ENCODE results near the gene HMG20A. TPM values are rescaled to one million over a fixed set of nuclear protein-coding genes. Genes with fewer than 3 reads are reported as not detected.

HMG20A gene
- total and polyA plus RNA-seq, 10 of the 15 experiments (the other 5 are each of a cell fraction or from before 2014, with no cell fraction given): 30.0 to 98.7 (median 46.8) TPM

DNA sequence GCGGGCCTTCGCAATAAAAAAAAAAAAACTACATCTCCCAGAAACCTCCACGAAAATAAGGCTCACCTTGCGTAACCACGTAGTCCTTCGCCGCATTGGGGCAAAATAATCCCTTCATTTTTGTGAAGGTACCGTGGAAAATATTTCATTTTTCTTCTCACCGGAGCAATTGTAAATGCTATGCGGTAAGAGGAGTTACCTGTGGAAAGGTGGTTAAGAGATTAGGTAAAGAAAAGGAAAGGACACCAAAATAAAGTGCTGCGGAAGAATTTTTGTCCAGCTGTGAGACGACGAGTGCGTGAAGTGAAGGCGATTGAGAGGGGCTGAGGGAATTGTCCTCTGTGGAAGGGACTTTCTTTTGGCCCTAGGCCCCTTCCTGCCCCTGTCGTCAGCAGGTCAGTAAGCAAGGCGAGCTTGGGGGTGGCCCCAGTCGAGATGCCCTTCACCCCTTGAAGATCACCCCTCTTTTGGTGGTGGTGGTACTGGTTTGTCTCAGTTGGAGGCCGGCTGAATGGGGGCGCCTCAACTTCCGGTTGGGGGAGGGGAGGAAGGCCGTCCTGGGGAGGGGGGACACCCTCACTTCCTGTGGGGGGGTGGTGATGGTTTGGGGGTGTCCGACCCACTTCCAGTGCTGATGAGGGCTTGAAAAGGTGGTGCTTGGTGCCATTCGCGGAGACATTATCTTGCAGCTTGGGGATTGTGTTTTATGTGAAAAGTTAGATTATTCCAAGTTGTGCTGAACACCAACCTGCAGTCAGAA is at the start of gene HMG20A (continued):
- no peak for TF ChIP-seq ZBED1 (IDR thresholded peaks at IDR 0.05; ENCODE audit: borderline replicate concordance)
- TF ChIP-seq, protein P1, sequence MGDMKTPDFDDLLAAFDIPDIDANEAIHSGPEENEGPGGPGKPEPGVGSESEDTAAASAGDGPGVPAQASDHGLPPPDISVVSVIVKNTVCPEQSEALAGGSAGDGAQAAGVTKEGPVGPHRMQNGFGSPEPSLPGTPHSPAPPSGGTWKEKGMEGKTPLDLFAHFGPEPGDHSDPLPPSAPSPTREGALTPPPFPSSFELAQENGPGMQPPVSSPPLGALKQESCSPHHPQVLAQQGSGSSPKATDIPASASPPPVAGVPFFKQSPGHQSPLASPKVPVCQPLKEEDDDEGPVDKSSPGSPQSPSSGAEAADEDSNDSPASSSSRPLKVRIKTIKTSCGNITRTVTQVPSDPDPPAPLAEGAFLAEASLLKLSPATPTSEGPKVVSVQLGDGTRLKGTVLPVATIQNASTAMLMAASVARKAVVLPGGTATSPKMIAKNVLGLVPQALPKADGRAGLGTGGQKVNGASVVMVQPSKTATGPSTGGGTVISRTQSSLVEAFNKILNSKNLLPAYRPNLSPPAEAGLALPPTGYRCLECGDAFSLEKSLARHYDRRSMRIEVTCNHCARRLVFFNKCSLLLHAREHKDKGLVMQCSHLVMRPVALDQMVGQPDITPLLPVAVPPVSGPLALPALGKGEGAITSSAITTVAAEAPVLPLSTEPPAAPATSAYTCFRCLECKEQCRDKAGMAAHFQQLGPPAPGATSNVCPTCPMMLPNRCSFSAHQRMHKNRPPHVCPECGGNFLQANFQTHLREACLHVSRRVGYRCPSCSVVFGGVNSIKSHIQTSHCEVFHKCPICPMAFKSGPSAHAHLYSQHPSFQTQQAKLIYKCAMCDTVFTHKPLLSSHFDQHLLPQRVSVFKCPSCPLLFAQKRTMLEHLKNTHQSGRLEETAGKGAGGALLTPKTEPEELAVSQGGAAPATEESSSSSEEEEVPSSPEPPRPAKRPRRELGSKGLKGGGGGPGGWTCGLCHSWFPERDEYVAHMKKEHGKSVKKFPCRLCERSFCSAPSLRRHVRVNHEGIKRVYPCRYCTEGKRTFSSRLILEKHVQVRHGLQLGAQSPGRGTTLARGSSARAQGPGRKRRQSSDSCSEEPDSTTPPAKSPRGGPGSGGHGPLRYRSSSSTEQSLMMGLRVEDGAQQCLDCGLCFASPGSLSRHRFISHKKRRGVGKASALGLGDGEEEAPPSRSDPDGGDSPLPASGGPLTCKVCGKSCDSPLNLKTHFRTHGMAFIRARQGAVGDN (IDR thresholded peaks at IDR 0.05): 0 out of 2 replicates have a peak, but pooled peaks have one; percentile 36
- TF ChIP-seq, protein P2, sequence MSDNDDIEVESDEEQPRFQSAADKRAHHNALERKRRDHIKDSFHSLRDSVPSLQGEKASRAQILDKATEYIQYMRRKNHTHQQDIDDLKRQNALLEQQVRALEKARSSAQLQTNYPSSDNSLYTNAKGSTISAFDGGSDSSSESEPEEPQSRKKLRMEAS (IDR thresholded peaks at IDR 0.05; ENCODE audit: low read depth, low read length): peak; percentile 10; the same call in 1 of the 2 replicates
- peak in 1 of 2 experiments; percentile 17; a peak in 1 of 4 replicates for TF ChIP-seq BHLHE40 (IDR thresholded peaks at IDR 0.05; ENCODE audit: borderline replicate concordance in 1 of 2, low read depth in 2 of 2, low read length in 1 of 2)

DNA sequence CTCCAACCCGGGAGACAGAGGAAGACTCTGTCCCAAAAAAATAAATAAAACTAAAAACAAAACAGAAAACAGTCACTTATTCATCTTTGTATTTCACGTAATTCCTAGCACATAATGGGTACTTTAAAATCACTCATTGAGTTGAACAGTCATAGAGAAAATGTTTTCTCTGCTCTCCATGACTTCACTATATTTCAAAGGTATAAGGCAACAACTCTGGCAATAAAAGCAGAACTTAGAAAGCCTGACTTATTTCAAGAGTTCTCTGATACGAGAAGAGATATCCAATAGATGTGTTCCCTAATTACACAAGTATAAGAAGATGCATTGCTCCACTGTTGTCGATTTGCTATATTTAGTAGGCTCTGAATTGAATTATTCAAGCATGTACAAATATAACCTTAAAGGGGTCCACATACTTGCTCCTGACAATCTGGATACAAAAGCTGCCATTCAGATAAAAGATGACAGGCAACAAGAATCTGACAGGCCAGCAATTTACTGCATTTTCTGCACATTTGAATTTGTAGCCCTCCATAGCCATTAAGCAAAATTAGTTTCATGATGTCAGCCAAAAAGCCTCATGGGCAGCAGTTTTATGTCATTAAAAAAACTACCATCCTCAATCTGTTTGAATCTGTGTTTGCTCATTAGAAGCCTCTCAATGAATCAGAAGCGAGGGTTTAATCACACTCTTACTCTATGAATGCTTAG is 48.7 kb upstream of the HMG20A start:
- Histone ChIP-seq H3K9me3 (replicated peaks; ENCODE audit: control insufficient read depth, insufficient read depth, low read length) (no peaks in the 10 kb centered on the region; the same call in 2 of the 3 replicates), H3K27me3 (replicated peaks in 1 of 2; ENCODE audit: control insufficient read depth in 2 of 2, insufficient read depth in 2 of 2, low read length in 1 of 2) (no peaks in the 10 kb centered on the region), H3K4me3 (no peak overlapping the region), H3K79me2 (ENCODE audit: control insufficient read depth, insufficient read depth, low read length) (no peaks in the 10 kb centered on the region), H3K9ac (ENCODE audit: control insufficient read depth, insufficient read depth, low read length) (no peak overlapping the region), H3K27ac (ENCODE audit: control insufficient read depth, insufficient read depth) (no peak overlapping the region), H2AFZ (ENCODE audit: control insufficient read depth, low read depth, low read length) (no peak overlapping the region), H3K4me2 (ENCODE audit: control insufficient read depth, insufficient read depth) (no peak overlapping the region), H4K20me1 (ENCODE audit: control insufficient read depth, insufficient read depth) (no peaks in the 10 kb centered on the region), H3K4me1 (ENCODE audit: control insufficient read depth, insufficient read depth, low read length) (no peaks in the 10 kb centered on the region), H3K36me3 (ENCODE audit: control insufficient read depth in 2 of 2, insufficient read depth in 2 of 2, low read length in 1 of 2) (no peaks in the 10 kb centered on the region)
- DNase-seq (ENCODE audit: low read depth, low spot score) (peak; percentile 4), ATAC-seq (peak; percentile 87), FAIRE-seq (no peak)
- ChIA-PET SMC1A (ENCODE audit: uncharacterized antibody, unreplicated experiment) (no interaction called here), RAD21 (ENCODE audit: unreplicated experiment) (no interaction called here), POLR2A (interaction anchor here (0.7 kb wide), 1 partner anchor 56 kb away, joined by 3 read pairs; no protein-coding TSS in a partner anchor), CTCF (interaction anchor here (1.7 kb wide), 1 partner anchor 125 kb away, joined by 3 read pairs; no protein-coding TSS in a partner anchor)
- intact Hi-C loops (cut with micrococcal nuclease; ENCODE audit: unreplicated experiment) (no loop called here), in situ Hi-C loops (cut with MboI) (no loop called here)
- BruUV-seq (replicated peaks): no TSS peak
- WGBS (ENCODE audit: insufficient coverage, insufficient replicate concordance, low lambda C conversion rate, missing lambda C conversion rate): 24% methylated on average over 5 of the region's 5 CpGs
- TF ChIP-seq FOXM1 (IDR thresholded peaks at IDR 0.05; ENCODE audit: low read depth, low read length) (peak; percentile 63; the same call in 1 of the 2 replicates), IRF4 (IDR thresholded peaks at IDR 0.05; ENCODE audit: low read depth, low read length) (0 out of 2 replicates have a peak, but pooled peaks have one; percentile 57), MTA2 (IDR thresholded peaks at IDR 0.05; ENCODE audit: low read depth) (peak; percentile 59; the same call in 1 of the 2 replicates), SUPT20H (IDR thresholded peaks at IDR 0.05; ENCODE audit: borderline replicate concordance, control insufficient read depth, low read depth, low read length) (no peak), ZBED1 (IDR thresholded peaks at IDR 0.05; ENCODE audit: borderline replicate concordance) (peak; percentile 29; the same call in 1 of the 2 replicates), SREBF2 (IDR thresholded peaks at IDR 0.05; ENCODE audit: low read length) (no peak), RELA (IDR thresholded peaks at IDR 0.05; ENCODE audit: borderline replicate concordance, partially characterized antibody) (no peak), CREB1 (IDR thresholded peaks at IDR 0.05; ENCODE audit: low read depth) (peak; percentile 13; the same call in 1 of the 2 replicates)
- TF ChIP-seq, protein P1 (IDR thresholded peaks at IDR 0.05): no peak
